ENCODE measurements around the gene COL27A1.

DNA sequence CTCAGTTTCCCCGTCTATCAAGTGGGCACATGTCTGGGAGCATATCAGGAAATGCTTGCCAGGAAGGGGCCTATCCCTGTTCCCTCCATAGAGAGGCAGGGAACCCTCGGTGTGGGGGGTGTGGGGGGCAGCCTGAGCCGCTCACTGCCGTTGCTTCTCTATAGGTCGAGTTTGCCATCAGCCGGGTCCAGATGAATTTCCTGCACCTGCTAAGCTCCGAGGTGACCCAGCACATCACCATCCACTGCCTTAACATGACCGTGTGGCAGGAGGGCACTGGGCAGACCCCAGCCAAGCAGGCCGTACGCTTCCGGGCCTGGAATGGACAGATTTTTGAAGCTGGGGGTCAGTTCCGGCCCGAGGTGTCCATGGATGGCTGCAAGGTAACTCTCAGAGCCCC, 153.8 kb downstream of the COL27A1 start:
- TF ChIP-seq, protein P1, sequence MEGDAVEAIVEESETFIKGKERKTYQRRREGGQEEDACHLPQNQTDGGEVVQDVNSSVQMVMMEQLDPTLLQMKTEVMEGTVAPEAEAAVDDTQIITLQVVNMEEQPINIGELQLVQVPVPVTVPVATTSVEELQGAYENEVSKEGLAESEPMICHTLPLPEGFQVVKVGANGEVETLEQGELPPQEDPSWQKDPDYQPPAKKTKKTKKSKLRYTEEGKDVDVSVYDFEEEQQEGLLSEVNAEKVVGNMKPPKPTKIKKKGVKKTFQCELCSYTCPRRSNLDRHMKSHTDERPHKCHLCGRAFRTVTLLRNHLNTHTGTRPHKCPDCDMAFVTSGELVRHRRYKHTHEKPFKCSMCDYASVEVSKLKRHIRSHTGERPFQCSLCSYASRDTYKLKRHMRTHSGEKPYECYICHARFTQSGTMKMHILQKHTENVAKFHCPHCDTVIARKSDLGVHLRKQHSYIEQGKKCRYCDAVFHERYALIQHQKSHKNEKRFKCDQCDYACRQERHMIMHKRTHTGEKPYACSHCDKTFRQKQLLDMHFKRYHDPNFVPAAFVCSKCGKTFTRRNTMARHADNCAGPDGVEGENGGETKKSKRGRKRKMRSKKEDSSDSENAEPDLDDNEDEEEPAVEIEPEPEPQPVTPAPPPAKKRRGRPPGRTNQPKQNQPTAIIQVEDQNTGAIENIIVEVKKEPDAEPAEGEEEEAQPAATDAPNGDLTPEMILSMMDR (IDR thresholded peaks at IDR 0.05; ENCODE audit: borderline replicate concordance, extremely low read depth, low read length, poor library complexity, severe bottlenecking), result no peak
- TF ChIP-seq EZH2 (IDR thresholded peaks at IDR 0.05; ENCODE audit: borderline replicate concordance, low read depth, low read length, severe bottlenecking), result no peak
